GM23338 (cell line): ENCODE results near the gene LCE7A.

Experiments used
- EZH2 ChIP-seq: fragments of 200-600 bp; sonication (generic); IDR thresholded peaks from one replicate; pipeline ENCODE4 v1.8.0; 2017; ENCODE audit warnings: antibody characterized with exemption, mild to moderate bottlenecking, low read depth; ENCODE audit not compliant: unreplicated experiment
- EZH2phosphoT487 ChIP-seq: fragments of 200-600 bp; sonication (generic); IDR thresholded peaks from one replicate; pipeline ENCODE4 v1.8.1; 2018; ENCODE audit warnings: antibody characterized with exemption; ENCODE audit not compliant: unreplicated experiment
- JUNB ChIP-seq: IDR thresholded peaks from one replicate; pipeline ENCODE4 v1.6.1; 2016; ENCODE audit warnings: antibody characterized with exemption; ENCODE audit not compliant: unreplicated experiment
- POLR2AphosphoS5 ChIP-seq: IDR thresholded peaks from 2 replicates; pipeline ENCODE4 v1.6.1; 2016; ENCODE audit warnings: antibody characterized with exemption, low read depth
- ZNF114 ChIP-seq: fragments of 250-450 bp; sonication (Bioruptor Pico); IDR thresholded peaks from 2 replicates; pipeline ENCODE4 v1.5.0; 2020; ENCODE audit warnings: mild to moderate bottlenecking, moderate library complexity
- TF ChIP-seq, protein P1 (sequence below), 2 experiments: fragments of 200-600 bp in 1 of 2; sonication (generic) in 1 of 2; conservative IDR thresholded peaks; 2 replicates each; pipeline versions ENCODE4 v1.5.1 to v1.6.1; 2016 to 2017; ENCODE audit warnings: antibody characterized with exemption in 2 of 2, low read depth in 2 of 2, mild to moderate bottlenecking in 2 of 2, moderate library complexity in 1 of 2
- TF ChIP-seq, protein P2 (sequence below): IDR thresholded peaks from one replicate; pipeline ENCODE4 v1.6.1; 2018; ENCODE audit warnings: antibody characterized with exemption; ENCODE audit not compliant: unreplicated experiment

DNA sequence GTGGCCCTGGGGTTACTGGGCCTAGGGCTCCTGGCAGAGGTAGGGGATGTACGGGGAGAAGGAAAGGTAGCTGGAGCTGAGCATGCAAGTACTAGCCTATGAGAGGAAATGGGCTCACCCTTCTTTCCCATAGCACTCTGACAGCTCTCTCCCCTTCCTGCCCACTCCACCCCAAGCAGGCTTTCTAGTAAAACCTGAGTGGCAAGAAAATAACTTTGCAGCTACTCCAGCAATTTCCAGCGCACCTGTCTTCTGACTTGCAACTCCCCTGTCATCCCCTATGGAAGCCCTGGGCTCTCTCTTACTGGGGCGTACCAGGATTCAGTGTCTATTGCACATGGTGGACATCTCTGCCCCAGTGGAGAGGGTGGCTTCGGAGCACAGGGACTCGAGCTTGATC, 41.8 kb downstream of the LCE7A start:
- TF ChIP-seq, protein P1, sequence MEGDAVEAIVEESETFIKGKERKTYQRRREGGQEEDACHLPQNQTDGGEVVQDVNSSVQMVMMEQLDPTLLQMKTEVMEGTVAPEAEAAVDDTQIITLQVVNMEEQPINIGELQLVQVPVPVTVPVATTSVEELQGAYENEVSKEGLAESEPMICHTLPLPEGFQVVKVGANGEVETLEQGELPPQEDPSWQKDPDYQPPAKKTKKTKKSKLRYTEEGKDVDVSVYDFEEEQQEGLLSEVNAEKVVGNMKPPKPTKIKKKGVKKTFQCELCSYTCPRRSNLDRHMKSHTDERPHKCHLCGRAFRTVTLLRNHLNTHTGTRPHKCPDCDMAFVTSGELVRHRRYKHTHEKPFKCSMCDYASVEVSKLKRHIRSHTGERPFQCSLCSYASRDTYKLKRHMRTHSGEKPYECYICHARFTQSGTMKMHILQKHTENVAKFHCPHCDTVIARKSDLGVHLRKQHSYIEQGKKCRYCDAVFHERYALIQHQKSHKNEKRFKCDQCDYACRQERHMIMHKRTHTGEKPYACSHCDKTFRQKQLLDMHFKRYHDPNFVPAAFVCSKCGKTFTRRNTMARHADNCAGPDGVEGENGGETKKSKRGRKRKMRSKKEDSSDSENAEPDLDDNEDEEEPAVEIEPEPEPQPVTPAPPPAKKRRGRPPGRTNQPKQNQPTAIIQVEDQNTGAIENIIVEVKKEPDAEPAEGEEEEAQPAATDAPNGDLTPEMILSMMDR (conservative IDR thresholded peaks at IDR 0.05; ENCODE audit: low read depth in 2 of 2), result no peak
- TF ChIP-seq ZNF114 (CRISPR knock-in tag), result no peak
- TF ChIP-seq, protein P2, sequence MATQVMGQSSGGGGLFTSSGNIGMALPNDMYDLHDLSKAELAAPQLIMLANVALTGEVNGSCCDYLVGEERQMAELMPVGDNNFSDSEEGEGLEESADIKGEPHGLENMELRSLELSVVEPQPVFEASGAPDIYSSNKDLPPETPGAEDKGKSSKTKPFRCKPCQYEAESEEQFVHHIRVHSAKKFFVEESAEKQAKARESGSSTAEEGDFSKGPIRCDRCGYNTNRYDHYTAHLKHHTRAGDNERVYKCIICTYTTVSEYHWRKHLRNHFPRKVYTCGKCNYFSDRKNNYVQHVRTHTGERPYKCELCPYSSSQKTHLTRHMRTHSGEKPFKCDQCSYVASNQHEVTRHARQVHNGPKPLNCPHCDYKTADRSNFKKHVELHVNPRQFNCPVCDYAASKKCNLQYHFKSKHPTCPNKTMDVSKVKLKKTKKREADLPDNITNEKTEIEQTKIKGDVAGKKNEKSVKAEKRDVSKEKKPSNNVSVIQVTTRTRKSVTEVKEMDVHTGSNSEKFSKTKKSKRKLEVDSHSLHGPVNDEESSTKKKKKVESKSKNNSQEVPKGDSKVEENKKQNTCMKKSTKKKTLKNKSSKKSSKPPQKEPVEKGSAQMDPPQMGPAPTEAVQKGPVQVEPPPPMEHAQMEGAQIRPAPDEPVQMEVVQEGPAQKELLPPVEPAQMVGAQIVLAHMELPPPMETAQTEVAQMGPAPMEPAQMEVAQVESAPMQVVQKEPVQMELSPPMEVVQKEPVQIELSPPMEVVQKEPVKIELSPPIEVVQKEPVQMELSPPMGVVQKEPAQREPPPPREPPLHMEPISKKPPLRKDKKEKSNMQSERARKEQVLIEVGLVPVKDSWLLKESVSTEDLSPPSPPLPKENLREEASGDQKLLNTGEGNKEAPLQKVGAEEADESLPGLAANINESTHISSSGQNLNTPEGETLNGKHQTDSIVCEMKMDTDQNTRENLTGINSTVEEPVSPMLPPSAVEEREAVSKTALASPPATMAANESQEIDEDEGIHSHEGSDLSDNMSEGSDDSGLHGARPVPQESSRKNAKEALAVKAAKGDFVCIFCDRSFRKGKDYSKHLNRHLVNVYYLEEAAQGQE, result no peak
- no peak for TF ChIP-seq EZH2phosphoT487
- TF ChIP-seq JUNB, result no peak
- TF ChIP-seq POLR2AphosphoS5, result no peak
- TF ChIP-seq EZH2, result no peak
